Activated T-helper 17 cell treated with anti-CD3 and anti-CD28 coated beads, Interleukin-2, amount 50 U/mL, for 72 hours (primary cell): Measurements from ENCODE around the gene YEATS4. TPM values are rescaled to one million over a fixed set of nuclear protein-coding genes. Genes with fewer than 3 reads are reported as not detected.

Experiments used
- ATAC-seq: fragments of 150-1000 bp; cut with Tn5 transposase; replicated peaks from 2 replicates; pipeline ENCODE4 v1.10.0; 2021; ENCODE audit warnings: mild to moderate bottlenecking, moderate library complexity
- H3K27ac Mint-ChIP-seq: one replicate; pipeline ENCODE4 v1.8.0; 2022; ENCODE audit warnings: mixed read lengths
- H3K27me3 Mint-ChIP-seq: one replicate; pipeline ENCODE4 v1.8.0; 2022; ENCODE audit warnings: mixed read lengths
- H3K36me3 Mint-ChIP-seq: one replicate; pipeline ENCODE4 v1.8.0; 2022; ENCODE audit warnings: low read depth, mild to moderate bottlenecking, mixed read lengths
- H3K4me1 Mint-ChIP-seq: one replicate; pipeline ENCODE4 v1.8.0; 2022; ENCODE audit warnings: mixed read lengths
- H3K4me3 Mint-ChIP-seq: one replicate; pipeline ENCODE4 v1.8.0; 2022; ENCODE audit warnings: mild to moderate bottlenecking, mixed read lengths
- H3K9me3 Mint-ChIP-seq: one replicate; pipeline ENCODE4 v1.8.0; 2022; ENCODE audit warnings: mixed read lengths
- total RNA-seq, 2 donors: library from RNA; stranded (reverse); gene quantifications; one replicate each; pipeline ENCODE4 v1.2.3, GENCODE V29; 2022

Gene YEATS4
- total RNA-seq, 2 donors from 2014 or later, result 28.4 to 48.3 TPM

GRCh38 chr12:69334158-69334557, 25.4 kb upstream of the YEATS4 start:
- no peak for ATAC-seq
- H3K27ac Mint-ChIP-seq, result peak overlapping the region; percentile 2
- H3K4me3 Mint-ChIP-seq, result no peak overlapping the region
- H3K27me3 Mint-ChIP-seq, result no peaks in the 10 kb centered on the region
- no peaks in the 10 kb centered on the region for H3K9me3 Mint-ChIP-seq
- no peaks in the 10 kb centered on the region for H3K36me3 Mint-ChIP-seq
- H3K4me1 Mint-ChIP-seq, result peaks cover 19% of the 10 kb centered on the region

- Mint-ChIP-seq H3K9me3 (no peaks in the 10 kb centered on the region), H3K27me3 (no peaks in the 10 kb centered on the region), H3K4me3 (no peak overlapping the region), H3K4me1 (peaks cover 4% of the 10 kb centered on the region), H3K36me3 (no peaks in the 10 kb centered on the region), H3K27ac (no peak overlapping the region)
- peak; percentile 7 for ATAC-seq
Observed at GRCh38 chr12:69337311-69338090, 22.0 kb upstream of the YEATS4 start.

- no peak for ATAC-seq
- Mint-ChIP-seq H3K27ac (no peak overlapping the region), H3K27me3 (no peaks in the 10 kb centered on the region), H3K9me3 (no peaks in the 10 kb centered on the region), H3K36me3 (no peaks in the 10 kb centered on the region), H3K4me3 (no peak overlapping the region), H3K4me1 (peaks cover 4% of the 10 kb centered on the region)
Observed at GRCh38 chr12:69338120-69338859, 21.3 kb upstream of the YEATS4 start.

GRCh38 chr12:69338936-69339335, 20.6 kb upstream of the YEATS4 start:
- Mint-ChIP-seq H3K4me1 (peaks cover 4% of the 10 kb centered on the region), H3K4me3 (no peak overlapping the region), H3K27me3 (no peaks in the 10 kb centered on the region), H3K9me3 (no peaks in the 10 kb centered on the region), H3K36me3 (no peaks in the 10 kb centered on the region), H3K27ac (no peak overlapping the region)
- no peak for ATAC-seq

- no peaks in the 10 kb centered on the region for H3K4me1 Mint-ChIP-seq
- no peaks in the 10 kb centered on the region for H3K27me3 Mint-ChIP-seq
- H3K27ac Mint-ChIP-seq, result no peak overlapping the region
- no peaks in the 10 kb centered on the region for H3K36me3 Mint-ChIP-seq
- no peak overlapping the region for H3K4me3 Mint-ChIP-seq
- H3K9me3 Mint-ChIP-seq, result no peaks in the 10 kb centered on the region
- no peak for ATAC-seq
Observed at GRCh38 chr12:69339999-69340398, 19.5 kb upstream of the YEATS4 start.

- H3K4me1 Mint-ChIP-seq, result no peaks in the 10 kb centered on the region
- no peak overlapping the region for H3K27ac Mint-ChIP-seq
- H3K9me3 Mint-ChIP-seq, result no peaks in the 10 kb centered on the region
- H3K27me3 Mint-ChIP-seq, result no peaks in the 10 kb centered on the region
- no peaks in the 10 kb centered on the region for H3K36me3 Mint-ChIP-seq
- H3K4me3 Mint-ChIP-seq, result no peak overlapping the region
- ATAC-seq, result no peak
Observed at GRCh38 chr12:69341328-69341727, 18.2 kb upstream of the YEATS4 start.

GRCh38 chr12:69342421-69342820, 17.1 kb upstream of the YEATS4 start:
- Mint-ChIP-seq H3K4me1 (no peaks in the 10 kb centered on the region), H3K9me3 (no peaks in the 10 kb centered on the region), H3K36me3 (no peaks in the 10 kb centered on the region), H3K4me3 (no peak overlapping the region), H3K27me3 (no peaks in the 10 kb centered on the region), H3K27ac (no peak overlapping the region)
- no peak for ATAC-seq

- no peak overlapping the region for H3K4me3 Mint-ChIP-seq
- no peaks in the 10 kb centered on the region for H3K36me3 Mint-ChIP-seq
- ATAC-seq, result no peak
- no peaks in the 10 kb centered on the region for H3K9me3 Mint-ChIP-seq
- H3K4me1 Mint-ChIP-seq, result no peaks in the 10 kb centered on the region
- no peak overlapping the region for H3K27ac Mint-ChIP-seq
- no peaks in the 10 kb centered on the region for H3K27me3 Mint-ChIP-seq
Observed at GRCh38 chr12:69343357-69343756, 16.2 kb upstream of the YEATS4 start.

GRCh38 chr12:69343885-69344612, 15.5 kb upstream of the YEATS4 start:
- no peak overlapping the region for H3K4me3 Mint-ChIP-seq
- no peaks in the 10 kb centered on the region for H3K4me1 Mint-ChIP-seq
- H3K27me3 Mint-ChIP-seq, result no peaks in the 10 kb centered on the region
- no peaks in the 10 kb centered on the region for H3K36me3 Mint-ChIP-seq
- no peaks in the 10 kb centered on the region for H3K9me3 Mint-ChIP-seq
- H3K27ac Mint-ChIP-seq, result no peak overlapping the region
- ATAC-seq, result no peak

GRCh38 chr12:69345077-69345476, 14.5 kb upstream of the YEATS4 start:
- H3K4me1 Mint-ChIP-seq, result no peaks in the 10 kb centered on the region
- no peaks in the 10 kb centered on the region for H3K9me3 Mint-ChIP-seq
- H3K27me3 Mint-ChIP-seq, result no peaks in the 10 kb centered on the region
- no peak overlapping the region for H3K4me3 Mint-ChIP-seq
- no peak for ATAC-seq
- no peak overlapping the region for H3K27ac Mint-ChIP-seq
- no peaks in the 10 kb centered on the region for H3K36me3 Mint-ChIP-seq

GRCh38 chr12:69345742-69346141, 13.8 kb upstream of the YEATS4 start:
- Mint-ChIP-seq H3K4me3 (no peak overlapping the region), H3K27ac (no peak overlapping the region), H3K9me3 (no peaks in the 10 kb centered on the region), H3K4me1 (no peaks in the 10 kb centered on the region), H3K27me3 (no peaks in the 10 kb centered on the region), H3K36me3 (no peaks in the 10 kb centered on the region)
- ATAC-seq, result no peak

GRCh38 chr12:69348162-69348938, 11.2 kb upstream of the YEATS4 start, which contains the start of gene LYZ:
Gene LYZ (plus strand): TSS chr12:69348381. CDS start chr12:69348409, 28 bp downstream.
- H3K27me3 Mint-ChIP-seq, result no peaks in the 10 kb centered on the region
- H3K9me3 Mint-ChIP-seq, result no peaks in the 10 kb centered on the region
- H3K4me1 Mint-ChIP-seq, result no peaks in the 10 kb centered on the region
- no peak within 1 kb of the TSS for H3K4me3 Mint-ChIP-seq
- no peak within 1 kb of the TSS for H3K27ac Mint-ChIP-seq
- ATAC-seq, result no peak
- H3K36me3 Mint-ChIP-seq, result no peaks in the 10 kb centered on the region

- ATAC-seq, result no peak
- Mint-ChIP-seq H3K27me3 (peaks cover 8% of the 10 kb centered on the region), H3K36me3 (no peaks in the 10 kb centered on the region), H3K4me1 (no peaks in the 10 kb centered on the region), H3K27ac (no peak overlapping the region), H3K9me3 (no peaks in the 10 kb centered on the region), H3K4me3 (no peak overlapping the region)
Observed at GRCh38 chr12:69350002-69350626, 9.4 kb upstream of the YEATS4 start.

GRCh38 chr12:69350777-69351176, 8.8 kb upstream of the YEATS4 start:
- Mint-ChIP-seq H3K4me1 (no peaks in the 10 kb centered on the region), H3K36me3 (no peaks in the 10 kb centered on the region), H3K27ac (no peak overlapping the region), H3K27me3 (peaks cover 8% of the 10 kb centered on the region), H3K9me3 (no peaks in the 10 kb centered on the region), H3K4me3 (no peak overlapping the region)
- ATAC-seq, result no peak
